VCaP (cell line): ENCODE measurements around the gene RTP5.
"Not testable (repeated sequence)": the region's sequence is repeated elsewhere in the genome, so short reads cannot be mapped to it uniquely, and the experiment has no call there.

Experiments used
- H3K27ac ChIP-seq: fragments of 450-650 bp; 2 replicates; pipeline ENCODE4 v1.5.1; 2017
- CTCF ChIP-seq: fragments of 450-650 bp; conservative IDR thresholded peaks from 2 replicates; pipeline ENCODE4 v1.5.1; 2017; ENCODE audit warnings: mild to moderate bottlenecking, moderate library complexity

RTP5 gene

DNA sequence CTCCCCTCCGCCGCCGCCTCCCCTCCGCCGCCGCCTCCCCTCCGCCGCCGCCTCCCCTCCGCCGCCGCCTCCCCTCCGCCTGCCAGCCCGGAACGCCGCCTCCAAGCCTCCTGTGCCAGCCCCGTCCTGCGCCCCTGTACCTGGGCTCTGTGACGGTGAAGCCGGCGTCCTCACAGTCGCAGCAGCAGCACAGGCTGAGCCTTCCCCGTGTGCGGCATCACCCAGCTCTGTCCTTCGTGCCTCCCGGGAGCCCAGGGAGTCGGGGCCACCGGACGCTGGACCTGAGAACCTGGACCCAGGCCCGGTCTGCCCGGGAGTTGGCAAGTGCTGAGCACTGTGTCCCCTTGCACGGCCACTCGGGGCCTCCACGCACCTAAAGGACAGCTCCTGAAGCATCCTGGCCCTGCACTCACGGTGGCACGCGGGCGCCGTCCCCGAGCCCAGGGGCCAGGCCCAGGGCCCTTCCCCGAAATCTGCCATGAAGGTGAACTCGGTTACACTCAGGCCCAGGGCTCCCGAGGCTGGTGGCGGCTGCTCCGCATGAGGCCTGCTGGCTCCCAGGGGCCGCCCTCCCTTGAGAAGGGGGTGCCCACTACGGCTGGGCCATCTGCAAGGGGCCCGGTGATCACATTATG lies 32.9 kb downstream of the RTP5 start:
- no peak for TF ChIP-seq CTCF

DNA sequence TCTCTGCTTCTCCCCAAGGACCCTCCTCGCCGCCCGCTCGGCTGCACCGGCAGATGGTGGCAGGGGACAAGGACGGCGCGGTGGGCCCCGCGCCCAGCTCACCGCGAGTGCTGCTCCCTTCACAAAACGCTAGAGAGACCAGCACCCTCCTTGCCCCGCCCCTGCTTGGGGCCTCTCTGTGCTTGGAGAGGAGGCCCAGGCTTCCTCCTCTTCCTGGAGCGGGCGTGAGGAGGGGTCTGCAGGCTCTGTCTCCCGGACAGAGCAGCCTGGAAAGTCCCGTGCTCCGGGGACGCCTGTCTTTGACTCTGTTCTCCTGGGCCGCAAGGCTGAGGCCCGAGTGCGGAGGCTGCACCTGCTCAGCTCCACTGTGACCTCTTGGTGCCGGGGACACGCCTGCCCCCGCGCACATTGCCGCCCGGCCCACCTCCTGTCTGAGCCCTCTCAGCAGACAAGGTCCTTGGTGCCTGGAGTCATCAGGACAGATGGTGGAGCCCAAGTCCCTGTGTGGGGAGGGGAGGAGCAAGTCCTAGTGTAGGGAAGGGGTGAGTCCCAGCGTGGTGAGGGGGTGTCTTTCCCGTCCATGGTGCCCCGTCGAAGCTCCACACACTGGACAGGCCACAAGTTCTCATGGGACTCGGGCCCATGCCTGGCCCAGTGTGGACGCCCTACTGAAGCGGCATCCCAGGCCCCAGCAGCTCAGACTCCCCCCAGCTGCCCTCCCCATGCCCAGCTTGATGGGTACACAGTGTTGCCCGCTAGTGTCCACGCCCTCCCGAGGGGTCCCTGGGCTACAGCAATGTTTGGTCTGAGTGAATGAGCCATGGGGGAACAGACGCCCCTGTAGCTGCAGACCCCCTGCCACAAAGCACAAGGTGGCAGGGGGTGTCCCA lies 33.8 kb downstream of the RTP5 start:
- no peak overlapping the region; the same call in 1 of the 2 replicates for H3K27ac ChIP-seq

More for the DNA sequence above, 32.9 kb downstream of the RTP5 start:
- H3K27ac ChIP-seq, result peak overlapping the region; percentile 75

DNA sequence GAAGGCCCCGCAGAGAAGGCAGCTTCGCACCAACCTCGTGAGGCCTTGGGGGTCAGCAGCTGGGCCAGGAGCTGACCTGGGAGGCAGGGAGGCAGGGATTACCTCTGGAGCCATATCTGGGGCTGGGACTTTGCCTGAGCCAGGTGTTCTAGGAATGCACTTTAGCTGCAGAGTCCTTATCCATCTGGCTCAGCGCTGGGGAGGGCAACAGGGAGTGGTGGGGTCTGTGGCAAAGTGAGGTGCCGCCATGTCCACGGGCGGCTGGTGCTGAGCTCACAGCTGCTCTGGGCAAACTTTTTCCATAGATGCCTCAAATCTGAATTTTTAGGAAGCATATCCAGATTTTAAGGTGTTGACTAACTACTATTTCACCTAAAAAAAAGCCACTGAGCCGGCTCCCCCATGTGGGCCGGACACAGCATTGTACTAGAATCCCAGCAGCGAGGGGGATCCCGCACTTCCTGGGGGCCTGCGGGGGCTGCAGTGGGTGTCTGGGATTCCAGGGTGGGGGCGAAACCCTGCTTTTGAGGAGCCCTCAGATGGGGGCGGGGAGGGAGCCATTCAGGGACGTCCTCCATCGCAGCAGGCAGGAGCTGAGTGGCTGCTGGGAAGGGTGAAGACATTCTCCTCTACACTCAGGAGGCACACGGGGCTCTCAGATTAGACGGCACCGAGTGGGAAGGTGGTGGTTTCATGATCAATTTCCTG lies 34.6 kb downstream of the RTP5 start:
- no peak overlapping the region for H3K27ac ChIP-seq
- no peak for TF ChIP-seq CTCF

More for the DNA sequence above, 33.8 kb downstream of the RTP5 start:
- TF ChIP-seq CTCF, result no peak

GRCh38 chr2:241904791-241905710 lies 35.5 kb downstream of the RTP5 start:
- H3K27ac ChIP-seq, result no peak overlapping the region
- no peak for TF ChIP-seq CTCF

DNA sequence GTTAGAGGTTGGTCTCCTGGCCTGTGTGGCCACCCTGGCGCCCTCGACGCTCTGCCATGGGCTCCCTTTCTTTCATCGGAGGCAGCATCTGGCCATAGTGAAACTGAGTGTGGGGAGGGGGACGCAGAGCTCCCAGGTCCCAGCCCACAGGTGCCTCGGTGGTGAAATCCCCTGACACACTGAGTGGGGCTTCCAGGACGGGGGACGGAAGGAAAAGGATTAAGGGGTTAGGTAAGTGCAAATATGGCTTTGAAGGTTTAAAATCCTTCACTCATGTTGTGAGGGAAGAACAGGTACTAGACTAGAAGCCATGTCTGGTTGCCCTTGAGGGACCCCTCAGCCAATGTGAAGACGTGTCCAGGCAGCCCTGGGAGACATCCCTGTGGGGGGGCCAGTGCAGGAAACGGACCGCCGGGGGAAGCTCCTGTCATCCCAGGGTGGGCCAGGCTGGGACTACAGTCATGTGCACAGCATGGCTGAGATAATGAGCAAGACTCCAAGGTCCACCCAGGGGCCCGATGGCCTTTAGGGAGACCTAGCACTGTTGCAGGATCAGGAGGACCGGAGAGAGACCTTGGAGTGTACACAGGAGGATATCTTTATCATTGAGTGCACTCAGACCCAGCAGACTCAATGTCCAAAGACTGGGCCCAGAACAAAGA lies 36.3 kb downstream of the RTP5 start:
- no peak for TF ChIP-seq CTCF
- no peak overlapping the region for H3K27ac ChIP-seq

- H3K27ac ChIP-seq, result not testable (repeated sequence)
These were observed 36.8 kb downstream of the RTP5 start for GRCh38 chr2:241906378-241906770.
